HepG2 (cell line): Measurements from ENCODE around the gene UTF1. TPM values are rescaled to one million over a fixed set of nuclear protein-coding genes. Genes with fewer than 3 reads are reported as not detected.

Experiments used
- ATAC-seq: fragments of 200-7000 bp; cut with Tn5 transposase; 3 replicates; pipeline ENCODE4 v1.9.1; 2020; ENCODE audit warnings: mild to moderate bottlenecking, moderate library complexity
- BruUV-seq: library from RNA; stranded (reverse); fragments of 400-500 nt; replicated peaks from 2 replicates; lab custom pipeline; 2021; lab: Mats Ljungman, UMichigan
- CTCF ChIA-PET: fragments of 300-600 bp; formaldehyde crosslinking; extraction: SDS; loops from one replicate; lab custom pipeline; 2021; ENCODE audit warnings: low total read pairs, inconsistent platforms, low intra/inter-chr PET ratio; lab: Yijun Ruan, JAX
- POLR2A ChIA-PET: fragments of 350-600 bp; sonication (Branson Sonifier 250); formaldehyde crosslinking; loops from one replicate; lab custom pipeline; 2020; ENCODE audit warnings: antibody characterized with exemption, inconsistent platforms; lab: Yijun Ruan, JAX
- DNase-seq: peaks from one replicate; pipeline ENCODE4 v3.0.0-alpha.2; 2015; ENCODE audit warnings: low spot score
- FAIRE-seq: peaks from 3 replicates; lab custom pipeline; 2011; peaks lifted over from hg19 to GRCh38; lab: Jason Lieb, UNC
- H2AFZ ChIP-seq: one replicate; pipeline ENCODE4 v1.6.1; 2011; ENCODE audit warnings: low read length, inconsistent platforms
- H3K27ac ChIP-seq: fragments of 300-600 bp; 3 replicates; pipeline ENCODE4 v1.8.0; 2011; ENCODE audit warnings: mixed run types, mild to moderate bottlenecking, mixed read lengths, low read length, inconsistent platforms; ENCODE audit not compliant: insufficient read depth; ENCODE audit errors: extremely low read length
- H3K27me3 ChIP-seq, 2 experiments: fragments of 200-600 bp in 1 of 2; 2 replicates in 1 of 2; 3 replicates in 1 of 2; pipeline versions ENCODE4 v1.6.0 to v1.8.0; 2011; ENCODE audit warnings: low read length in 2 of 2, mild to moderate bottlenecking in 2 of 2, moderate library complexity in 2 of 2, inconsistent platforms in 1 of 2; ENCODE audit not compliant: insufficient read depth in 2 of 2, control insufficient read depth in 1 of 2
- H3K36me3 ChIP-seq, 2 experiments: fragments of 200-600 bp in 1 of 2; replicated peaks in 1 of 2; 2 replicates in 1 of 2; 3 replicates in 1 of 2; pipeline versions ENCODE4 v1.5.1 to v1.8.0; 2011; ENCODE audit warnings: low read length in 2 of 2, inconsistent platforms in 1 of 2; ENCODE audit not compliant: insufficient read depth in 2 of 2, control insufficient read depth in 1 of 2
- H3K4me1 ChIP-seq: 2 replicates; pipeline ENCODE4 v1.5.1; 2012; ENCODE audit warnings: low read length, inconsistent platforms; ENCODE audit not compliant: insufficient read depth
- H3K4me2 ChIP-seq: 2 replicates; pipeline ENCODE4 v1.6.0; 2011; ENCODE audit warnings: low read depth, low read length, inconsistent platforms
- H3K4me3 ChIP-seq, 3 experiments: fragments of 200-600 bp in 1 of 3; sonication (generic), shearing (Covaris generic) in 1 of 3; replicated peaks in 1 of 3; 2 replicates each; pipeline ENCODE4 v1.5.1; 2011 to 2016; ENCODE audit warnings: low read length in 3 of 3, inconsistent platforms in 2 of 3, low read depth in 2 of 3, mild to moderate bottlenecking in 2 of 3, control low read depth in 1 of 3, mixed read lengths in 1 of 3; ENCODE audit not compliant: insufficient read depth in 1 of 3
- H3K79me2 ChIP-seq: one replicate; pipeline ENCODE4 v1.6.1; 2011; ENCODE audit warnings: low read length, inconsistent platforms; ENCODE audit not compliant: insufficient read depth
- H3K9ac ChIP-seq: 2 replicates; pipeline ENCODE4 v1.6.0; 2011; ENCODE audit warnings: mild to moderate bottlenecking, low read depth, low read length, inconsistent platforms; ENCODE audit not compliant: insufficient read depth
- H3K9me3 ChIP-seq: 2 replicates; pipeline ENCODE4 v1.5.1; 2012; ENCODE audit warnings: mild to moderate bottlenecking, low read length
- H4K20me1 ChIP-seq: 2 replicates; pipeline ENCODE4 v1.6.0; 2011; ENCODE audit warnings: inconsistent platforms, mild to moderate bottlenecking, low read length, moderate library complexity; ENCODE audit not compliant: insufficient read depth
- GPN1 ChIP-seq: sonication (generic); formaldehyde crosslinking; IDR thresholded peaks from 2 replicates; pipeline ENCODE4 v1.5.1; 2020; ENCODE audit warnings: missing genetic modification reagents, borderline replicate concordance
- HDAC1 ChIP-seq: sonication (generic); formaldehyde crosslinking; IDR thresholded peaks from 2 replicates; pipeline ENCODE4 v1.5.1; 2020; ENCODE audit warnings: mild to moderate bottlenecking, missing genetic modification reagents
- HHEX ChIP-seq: IDR thresholded peaks from 2 replicates; pipeline ENCODE4 v1.6.1; 2016; ENCODE audit warnings: control low read depth
- HNRNPH1 ChIP-seq: fragments of 200-400 bp; formaldehyde crosslinking; optimal IDR thresholded peaks from 2 replicates; pipeline ENCODE3; 2017; ENCODE audit warnings: mild to moderate bottlenecking, low read depth, low read length
- KAT2B ChIP-seq: fragments of 150-350 bp; IDR thresholded peaks from 2 replicates; pipeline ENCODE4 v1.6.1; 2014; ENCODE audit warnings: low read depth, low read length, borderline replicate concordance
- KLF13 ChIP-seq: sonication (generic); formaldehyde crosslinking; IDR thresholded peaks from 2 replicates; pipeline ENCODE4 v1.4.0; 2020; ENCODE audit warnings: mild to moderate bottlenecking, missing genetic modification reagents
- MATR3 ChIP-seq: sonication (generic); formaldehyde crosslinking; IDR thresholded peaks from 2 replicates; pipeline ENCODE4 v1.4.0; 2020; ENCODE audit warnings: missing genetic modification reagents
- MYC ChIP-seq: sonication (generic); formaldehyde crosslinking; IDR thresholded peaks from 2 replicates; pipeline ENCODE4 v1.9.0; 2021; ENCODE audit warnings: missing genetic modification reagents, borderline replicate concordance
- RBAK ChIP-seq: sonication (generic); formaldehyde crosslinking; IDR thresholded peaks from 2 replicates; pipeline ENCODE4 v1.5.1; 2020; ENCODE audit warnings: mild to moderate bottlenecking, missing genetic modification reagents
- SMC3 ChIP-seq: IDR thresholded peaks from 2 replicates; pipeline ENCODE4 v1.6.1; 2011; ENCODE audit warnings: low read length, improper control_type of control experiment
- SRSF4 ChIP-seq: fragments of 200-400 bp; formaldehyde crosslinking; IDR thresholded peaks from one replicate; pipeline ENCODE4 v1.6.1; 2018; ENCODE audit warnings: mild to moderate bottlenecking, low read depth, low read length, moderate library complexity; ENCODE audit not compliant: poor library complexity, severe bottlenecking
- YEATS4 ChIP-seq: sonication (generic); formaldehyde crosslinking; IDR thresholded peaks from 2 replicates; pipeline ENCODE4 v1.4.0; 2020; ENCODE audit warnings: missing genetic modification reagents, borderline replicate concordance
- ZNF274 ChIP-seq: sonication (generic); formaldehyde crosslinking; IDR thresholded peaks from 2 replicates; pipeline ENCODE4 v1.5.1; 2020; ENCODE audit warnings: mild to moderate bottlenecking, missing genetic modification reagents
- ZNF569 ChIP-seq: sonication (generic); formaldehyde crosslinking; IDR thresholded peaks from 2 replicates; pipeline ENCODE4 v1.5.0; 2020; ENCODE audit warnings: mild to moderate bottlenecking, missing genetic modification reagents, moderate library complexity, borderline replicate concordance
- ZNF891 ChIP-seq: sonication (generic); formaldehyde crosslinking; IDR thresholded peaks from 2 replicates; pipeline ENCODE4 v1.5.0; 2020; ENCODE audit warnings: mild to moderate bottlenecking, missing genetic modification reagents
- WGBS: methylation state at CpG from one replicate; pipeline ENCODE4 v1.1.6; 2017; ENCODE audit warnings: low lambda C conversion rate; 5-methylcytosine and 5-hydroxymethylcytosine counted together
- in situ Hi-C: cut with HindIII; loops from 2 replicates; pipeline ENCODE4 v1.10.0; 2017; ENCODE audit warnings: low pct_unique_long_range_greater_than_20kb; ENCODE audit not compliant: extremely low pct_ligation_motif_present
- intact Hi-C: fragments of 100-400 bp; cut with micrococcal nuclease; formaldehyde crosslinking; loops from one replicate; pipeline ENCODE4 v1.10.0; 2022; ENCODE audit not compliant: unreplicated experiment
- polyA plus RNA-seq, 8 experiments: library from polyadenylated mRNA; depleted of rRNA in 3 of 8; stranded (reverse) in 7 of 8; unstranded in 1 of 8; fragments of >200 nt; fragmentation: Illumina TruSeq in 4 of 8; extraction: Trizol in 4 of 8; gene quantifications; 2 replicates each; pipeline versions ENCODE4 v1.2.1 to v1.2.3, GENCODE V29; 2011 to 2016; ENCODE audit warnings: low read depth in 4 of 8, missing spikeins in 1 of 8, mixed read lengths in 1 of 8; ENCODE audit not compliant: insufficient read depth in 1 of 8
- total RNA-seq, 5 experiments: library from RNA; depleted of rRNA; stranded (reverse); fragments of >200 nt; fragmentation: Illumina TruSeq; extraction: Trizol; gene quantifications; 2 replicates each; pipeline ENCODE4 v1.2.3, GENCODE V29; 2016; ENCODE audit warnings: low read depth in 1 of 5
- TF ChIP-seq, protein P1 (sequence below): sonication (generic); formaldehyde crosslinking; IDR thresholded peaks from 2 replicates; pipeline ENCODE4 v1.4.0; 2020; ENCODE audit warnings: missing genetic modification reagents
- TF ChIP-seq, protein P2 (sequence below): sonication (generic); formaldehyde crosslinking; IDR thresholded peaks from 2 replicates; pipeline ENCODE4 v1.8.0; 2022; ENCODE audit warnings: mild to moderate bottlenecking, missing genetic modification reagents, moderate library complexity

Gene UTF1
- total and polyA plus RNA-seq, 2 of the 13 experiments (the other 11 are each of a cell fraction or from before 2014, with no cell fraction given), result not detected

DNA sequence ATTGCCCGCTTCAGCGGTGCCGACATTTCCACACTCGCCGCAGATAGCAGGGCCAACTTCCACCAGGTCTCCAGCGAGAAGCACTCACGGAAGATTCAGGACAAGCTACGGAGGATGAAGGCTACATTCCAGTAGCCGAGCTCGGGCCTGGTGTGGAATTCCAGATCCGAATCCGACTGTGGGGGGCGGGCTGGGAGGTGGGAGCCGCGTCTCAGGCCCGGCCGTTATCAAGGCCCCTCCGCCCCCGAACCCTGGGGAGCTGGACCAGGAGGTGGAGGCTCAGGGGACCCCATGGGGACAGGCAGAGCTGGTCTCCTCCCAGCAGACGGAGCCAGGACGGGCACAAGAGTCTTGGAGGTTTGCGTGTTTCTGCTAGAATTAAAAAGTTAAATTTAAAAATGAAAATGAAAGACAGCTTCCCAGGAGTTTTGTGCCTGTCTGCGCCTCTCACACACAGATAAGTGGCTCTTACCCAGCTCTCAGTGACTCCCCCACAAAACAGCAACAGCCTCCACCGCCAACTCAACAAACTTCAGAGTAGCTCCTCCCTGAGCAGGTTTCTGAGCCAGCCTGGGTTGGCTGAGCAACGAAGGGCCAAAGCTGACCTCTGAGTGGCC is 5.2 kb upstream of the UTF1 start:
- no peak for FAIRE-seq
- Histone ChIP-seq H4K20me1 (no peaks in the 10 kb centered on the region), H2AFZ (no peak overlapping the region), H3K27ac (no peak overlapping the region), H3K4me1 (no peaks in the 10 kb centered on the region), H3K27me3 (peaks cover 13 to 57% of the 10 kb centered on the region in 2 experiments), H3K9ac (no peak overlapping the region)
- 32% methylated on average over 22 of the region's 25 CpGs for WGBS
- DNase-seq, result no peak
- BruUV-seq, result no TSS peak
- TF ChIP-seq SRSF4, result no peak
- TF ChIP-seq KLF13, result no peak
- no peak for TF ChIP-seq HNRNPH1
- TF ChIP-seq, protein P1, sequence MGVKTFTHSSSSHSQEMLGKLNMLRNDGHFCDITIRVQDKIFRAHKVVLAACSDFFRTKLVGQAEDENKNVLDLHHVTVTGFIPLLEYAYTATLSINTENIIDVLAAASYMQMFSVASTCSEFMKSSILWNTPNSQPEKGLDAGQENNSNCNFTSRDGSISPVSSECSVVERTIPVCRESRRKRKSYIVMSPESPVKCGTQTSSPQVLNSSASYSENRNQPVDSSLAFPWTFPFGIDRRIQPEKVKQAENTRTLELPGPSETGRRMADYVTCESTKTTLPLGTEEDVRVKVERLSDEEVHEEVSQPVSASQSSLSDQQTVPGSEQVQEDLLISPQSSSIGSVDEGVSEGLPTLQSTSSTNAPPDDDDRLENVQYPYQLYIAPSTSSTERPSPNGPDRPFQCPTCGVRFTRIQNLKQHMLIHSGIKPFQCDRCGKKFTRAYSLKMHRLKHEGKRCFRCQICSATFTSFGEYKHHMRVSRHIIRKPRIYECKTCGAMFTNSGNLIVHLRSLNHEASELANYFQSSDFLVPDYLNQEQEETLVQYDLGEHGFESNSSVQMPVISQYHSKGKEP (CRISPR knock-in tag), result no peak
- TF ChIP-seq ZNF274 (CRISPR knock-in tag), result no peak
- TF ChIP-seq GPN1, result no peak
- TF ChIP-seq YEATS4 (CRISPR knock-in tag), result no peak
- no peak for TF ChIP-seq SMC3
- no peak for TF ChIP-seq MATR3
- TF ChIP-seq HHEX (CRISPR knock-in tag), result no peak
- no peak for TF ChIP-seq ZNF569 (CRISPR knock-in tag)
- no peak for TF ChIP-seq ZNF891
- TF ChIP-seq MYC (CRISPR knock-in tag), result no peak
- TF ChIP-seq RBAK, result no peak
- TF ChIP-seq, protein P2, sequence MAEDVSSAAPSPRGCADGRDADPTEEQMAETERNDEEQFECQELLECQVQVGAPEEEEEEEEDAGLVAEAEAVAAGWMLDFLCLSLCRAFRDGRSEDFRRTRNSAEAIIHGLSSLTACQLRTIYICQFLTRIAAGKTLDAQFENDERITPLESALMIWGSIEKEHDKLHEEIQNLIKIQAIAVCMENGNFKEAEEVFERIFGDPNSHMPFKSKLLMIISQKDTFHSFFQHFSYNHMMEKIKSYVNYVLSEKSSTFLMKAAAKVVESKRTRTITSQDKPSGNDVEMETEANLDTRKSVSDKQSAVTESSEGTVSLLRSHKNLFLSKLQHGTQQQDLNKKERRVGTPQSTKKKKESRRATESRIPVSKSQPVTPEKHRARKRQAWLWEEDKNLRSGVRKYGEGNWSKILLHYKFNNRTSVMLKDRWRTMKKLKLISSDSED (CRISPR knock-in tag), result no peak
- TF ChIP-seq KAT2B, result no peak
- TF ChIP-seq HDAC1, result no peak
- TF ChIP-seq, all 625 proteins: peak for 0
- Histone ChIP-seq H3K9me3 (no peaks in the 10 kb centered on the region), H3K79me2 (no peaks in the 10 kb centered on the region), H3K36me3 (no peaks in the 10 kb centered on the region), H3K4me2 (no peak overlapping the region; the same call in 1 of the 2 replicates), H3K4me3 (no peak overlapping the region)
- no peak for ATAC-seq
- in situ Hi-C loops (no loop called here), intact Hi-C loops (no loop called here)
- ChIA-PET CTCF (no interaction called here), POLR2A (no interaction called here)
